RKO (cell line): Measurements from ENCODE around the gene TSC2.
"Not testable (repeated sequence)": the region's sequence is repeated elsewhere in the genome, so short reads cannot be mapped to it uniquely, and the experiment has no call there.

Experiments used
- DNase-seq: peaks from one replicate; pipeline ENCODE4 v3.0.0-alpha.2; 2016; ENCODE audit warnings: low spot score

The TSC2 gene

GRCh38 chr16:2106211-2106610 lies 58.4 kb downstream of the TSC2 start:
- not testable (repeated sequence) for DNase-seq

DNA sequence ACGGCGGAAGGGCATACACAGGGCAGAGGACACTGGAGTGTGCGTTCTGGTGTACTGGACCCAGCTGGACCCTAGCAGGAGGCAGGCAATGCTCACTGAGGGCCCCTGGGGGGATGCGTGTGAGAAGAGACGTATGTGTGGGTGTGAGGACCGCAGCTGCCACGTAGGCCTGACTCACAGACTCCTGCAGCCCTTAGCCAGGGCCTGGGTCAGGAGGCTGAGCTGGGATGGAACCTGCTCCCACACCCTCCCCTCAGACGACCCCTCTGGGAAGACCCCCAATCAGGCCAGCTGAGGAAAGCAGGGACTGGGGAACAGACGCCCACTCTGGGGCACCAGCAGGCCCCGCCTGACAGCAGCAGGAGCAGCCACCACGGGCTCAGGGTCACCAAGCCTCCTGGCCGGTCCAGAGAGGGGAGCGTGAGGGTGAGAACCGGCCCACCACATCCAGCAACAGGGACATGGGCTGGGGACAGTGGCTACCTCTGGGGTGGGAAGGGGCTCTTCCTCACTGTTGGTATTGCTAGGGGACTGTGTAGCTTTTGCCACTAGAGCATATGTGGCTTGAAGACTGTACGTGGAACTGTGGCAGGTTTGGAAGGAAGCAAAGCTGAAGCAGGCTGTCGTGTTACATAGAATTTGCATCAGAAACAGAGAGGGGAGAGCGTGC lies 59.5 kb downstream of the TSC2 start:
- DNase-seq, result peak; percentile 38

GRCh38 chr16:2107791-2108125 lies 60.0 kb downstream of the TSC2 start:
- not testable (repeated sequence) for DNase-seq

GRCh38 chr16:2108446-2109270 lies 60.9 kb downstream of the TSC2 start:
- not testable (repeated sequence) for DNase-seq

DNA sequence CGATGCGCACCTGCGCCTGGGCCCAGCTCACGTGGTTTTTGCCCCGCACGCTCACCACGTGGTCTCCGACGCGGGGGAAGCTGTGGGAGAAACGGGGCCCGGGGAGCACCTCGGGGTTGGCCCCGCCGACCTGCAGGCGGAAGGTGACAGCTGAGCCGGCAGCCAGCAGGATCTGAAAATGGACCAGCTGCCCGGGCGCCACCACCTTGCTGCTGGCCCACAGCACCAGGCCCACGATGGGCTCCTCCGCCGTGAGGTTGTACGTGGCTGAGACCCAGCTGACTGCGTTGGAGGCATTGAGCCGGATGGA lies 61.4 kb downstream of the TSC2 start:
- DNase-seq, result not testable (repeated sequence)

DNA sequence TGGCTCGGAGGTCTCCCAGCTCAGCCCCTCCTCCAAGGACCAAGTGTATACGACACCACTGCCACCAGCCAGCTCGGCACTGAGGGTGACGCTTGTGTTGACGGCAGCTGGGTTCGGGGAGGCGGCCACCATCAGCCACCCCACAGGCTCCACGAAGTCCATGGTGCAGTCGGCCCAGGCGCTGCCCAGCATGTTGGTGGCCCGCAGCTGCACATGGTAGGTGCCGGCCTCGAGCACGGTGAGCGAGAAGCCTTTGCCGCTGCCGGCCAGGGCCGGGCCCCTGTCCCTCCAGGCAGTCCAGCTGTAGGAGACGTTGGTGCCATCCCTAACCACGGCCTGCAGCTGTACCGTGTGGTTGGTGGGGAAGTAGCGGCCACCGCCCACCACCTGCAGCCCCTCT lies 62.1 kb downstream of the TSC2 start:
- DNase-seq, result not testable (repeated sequence)

GRCh38 chr16:2110332-2111008 lies 62.7 kb downstream of the TSC2 start:
- not testable (repeated sequence) for DNase-seq

GRCh38 chr16:2111009-2111353 lies 63.2 kb downstream of the TSC2 start:
- DNase-seq, result not testable (repeated sequence)

DNA sequence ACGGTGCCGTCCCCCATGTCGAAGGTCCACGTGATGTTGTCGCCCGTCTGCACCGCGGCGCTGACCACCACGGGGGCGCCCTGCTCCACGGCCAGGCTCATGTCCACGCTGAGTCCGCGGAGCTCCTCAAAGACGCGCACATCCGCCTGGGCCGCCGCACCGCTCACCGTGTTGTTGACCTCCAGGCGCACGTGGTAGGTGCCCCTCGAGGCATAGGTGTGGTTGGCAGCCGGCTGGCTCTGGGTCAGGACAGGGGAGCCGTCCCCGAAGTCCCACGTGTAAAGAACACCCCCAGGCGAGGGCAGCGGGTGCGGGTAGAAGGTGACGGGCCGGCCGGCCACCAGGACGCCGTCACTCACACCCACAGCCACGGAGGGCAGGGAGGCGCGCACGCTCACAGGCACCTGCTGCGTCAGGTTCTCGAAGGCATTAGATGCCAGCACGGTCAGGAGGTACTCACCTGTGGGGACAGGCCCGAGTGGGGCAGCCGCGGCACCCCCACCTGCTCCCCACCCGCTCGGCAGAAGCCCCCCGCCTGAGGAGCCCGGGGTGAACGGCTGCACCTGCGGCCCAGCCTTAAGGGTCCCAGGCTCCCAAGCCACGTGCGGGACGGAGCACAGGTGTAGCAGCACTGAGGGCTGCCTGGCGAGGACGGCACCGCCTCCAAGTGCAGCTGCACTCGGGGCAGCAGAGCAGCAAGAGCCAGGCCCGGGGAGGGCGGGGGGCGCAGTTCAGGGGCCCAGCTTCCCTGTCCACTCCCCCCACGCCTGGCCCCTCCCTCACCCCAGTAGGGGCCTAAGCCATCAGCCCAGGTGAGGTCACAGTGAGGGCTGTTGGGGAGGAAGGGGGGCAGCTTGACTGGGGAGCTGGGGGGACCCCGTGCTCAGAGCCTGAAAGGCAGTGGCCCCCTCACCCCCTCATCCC lies 63.9 kb downstream of the TSC2 start:
- DNase-seq, result not testable (repeated sequence)

DNA sequence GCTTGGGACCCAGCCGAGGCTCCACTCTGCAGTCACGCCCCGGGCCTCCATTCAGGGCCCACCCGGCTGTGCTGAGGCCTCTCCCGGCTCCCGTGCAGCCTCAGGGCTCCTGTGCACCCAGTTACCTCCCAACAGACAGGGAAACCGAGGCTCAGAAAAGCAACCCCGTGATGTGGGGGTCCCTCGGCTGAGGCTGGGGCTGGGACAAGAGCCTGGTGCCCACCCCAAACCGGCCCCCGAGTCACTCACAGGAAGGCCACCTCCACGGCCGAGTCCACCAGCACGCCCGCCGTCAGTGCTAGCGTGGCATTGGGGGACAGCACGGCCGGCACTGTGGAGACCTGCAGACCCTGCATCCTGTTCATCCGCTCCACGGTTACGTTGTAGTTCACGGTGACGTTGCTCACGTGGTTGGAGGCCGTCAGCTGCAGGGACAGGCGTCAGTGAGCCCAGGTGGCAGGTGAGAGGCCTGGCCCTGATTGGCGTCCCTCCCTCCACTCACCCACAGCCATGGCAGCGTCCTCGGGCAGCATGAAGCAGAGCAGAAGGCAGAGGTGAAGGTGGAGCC lies 64.8 kb downstream of the TSC2 start:
- not testable (repeated sequence) for DNase-seq

DNA sequence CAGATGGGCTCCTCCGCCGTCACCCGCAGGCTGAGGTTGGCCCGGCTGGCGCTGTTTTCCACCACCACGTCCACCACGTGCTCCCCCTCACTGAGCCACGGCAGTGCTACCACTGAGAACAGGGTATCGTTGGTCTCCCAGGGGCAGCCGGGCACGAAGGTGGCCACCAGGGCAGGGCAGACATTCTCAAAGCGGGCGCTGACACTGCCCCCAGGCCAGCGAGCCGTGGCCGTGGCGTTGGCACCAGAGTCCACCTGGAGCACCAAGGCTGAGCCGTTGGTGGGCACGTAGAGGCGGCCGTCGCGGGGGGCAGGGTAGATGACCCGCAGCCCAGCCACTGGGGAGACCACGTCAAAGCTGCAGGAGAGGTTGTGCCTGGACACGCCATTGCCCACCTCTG lies 66.4 kb downstream of the TSC2 start:
- DNase-seq, result not testable (repeated sequence)

DNA sequence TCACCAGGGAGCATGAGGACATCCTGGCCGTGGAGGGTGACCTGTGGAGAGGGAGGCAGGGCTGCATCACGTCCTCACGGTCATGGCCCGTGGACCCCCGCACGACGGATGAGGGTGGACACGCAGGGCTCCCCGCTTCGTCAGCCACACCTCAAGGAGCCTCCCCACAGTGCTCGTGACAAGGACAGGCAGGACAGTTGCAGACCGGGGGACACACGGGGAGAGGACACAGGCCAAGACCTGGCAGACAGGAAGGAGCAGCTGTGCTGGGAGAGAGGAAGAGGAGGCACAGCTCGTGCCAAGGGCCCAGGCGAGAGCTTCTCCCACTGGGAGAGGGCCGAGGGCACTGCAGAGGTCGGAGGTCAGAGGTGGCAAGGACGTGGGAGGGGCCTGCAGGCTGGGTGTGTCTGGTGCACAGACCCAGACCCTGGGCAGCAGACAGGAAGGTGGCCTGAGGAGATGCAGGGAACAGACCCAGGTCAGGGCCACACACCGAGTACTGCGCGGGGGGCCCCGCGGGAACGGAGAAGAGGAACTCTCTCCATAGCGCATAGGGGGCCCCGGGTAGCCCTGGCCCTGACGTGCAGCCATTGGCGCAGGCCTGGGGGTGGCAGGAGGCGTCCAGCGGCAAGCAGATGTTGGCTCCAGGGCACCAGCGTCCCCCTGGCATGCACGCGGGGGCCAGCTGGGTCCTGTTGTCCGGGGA lies 67.3 kb downstream of the TSC2 start:
- not testable (repeated sequence) for DNase-seq

- no peak for DNase-seq
Observed at GRCh38 chr16:2115591-2115973, 67.8 kb downstream of the TSC2 start.

DNA sequence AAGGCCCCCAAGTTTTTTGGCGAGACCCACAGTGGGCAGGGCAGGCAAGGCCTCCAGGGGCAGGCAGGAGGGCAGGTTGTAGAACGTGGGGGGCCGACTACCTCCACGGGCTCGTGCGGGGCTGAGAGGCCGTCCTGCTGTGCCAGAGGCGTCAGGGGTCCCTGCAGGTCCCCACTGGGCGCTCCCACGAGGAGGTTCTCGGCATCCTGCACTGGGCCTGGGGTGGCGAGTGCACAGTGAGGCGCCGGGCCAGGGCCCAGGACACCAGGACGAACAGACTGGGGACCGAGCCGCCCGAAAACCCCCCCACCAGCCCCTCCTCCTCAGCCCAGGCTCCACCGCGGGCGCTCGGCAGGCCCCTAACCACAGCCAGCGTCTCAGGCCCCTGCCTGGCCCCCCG lies 68.6 kb downstream of the TSC2 start:
- not testable (repeated sequence) for DNase-seq

GRCh38 chr16:2117341-2117740 lies 69.6 kb downstream of the TSC2 start:
- DNase-seq, result not testable (repeated sequence)

DNA sequence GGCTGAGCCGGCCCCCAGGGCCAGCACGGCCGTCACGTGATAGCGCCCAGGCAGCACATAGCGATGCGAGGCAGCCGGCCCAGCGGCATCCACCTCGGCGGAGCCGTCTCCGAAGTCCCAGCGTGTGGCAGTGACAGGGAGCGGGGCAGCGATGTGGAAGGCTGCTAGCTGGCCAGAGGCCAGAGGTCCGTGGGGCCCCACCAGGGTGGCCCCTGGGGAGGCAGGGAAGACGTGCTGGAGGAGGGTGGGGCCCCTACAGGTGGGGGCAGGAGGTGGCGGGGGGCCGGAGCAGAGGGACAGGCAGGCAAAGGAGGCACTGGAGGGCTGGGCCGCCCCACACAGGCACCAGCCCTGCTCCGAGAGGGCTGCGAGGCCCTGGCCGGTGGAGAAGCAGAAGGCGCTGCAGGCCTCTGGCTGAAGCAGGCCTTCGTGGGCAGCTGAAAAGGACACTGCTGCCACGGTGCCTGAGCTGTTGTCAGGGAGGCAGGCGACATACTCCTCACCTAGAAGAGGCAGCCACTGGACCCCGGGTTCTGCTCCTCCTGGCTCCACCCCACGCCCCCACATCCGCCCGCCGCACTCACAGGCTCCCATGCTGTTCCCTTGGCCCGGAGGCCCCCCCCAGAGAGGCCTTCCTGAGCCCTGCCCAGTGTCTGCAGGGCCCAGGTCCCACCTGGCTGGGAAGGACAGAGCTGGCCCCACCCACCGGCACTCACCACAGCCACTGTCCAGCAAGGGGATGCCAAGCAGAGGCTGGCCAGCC lies 70.4 kb downstream of the TSC2 start:
- DNase-seq, result not testable (repeated sequence)

DNA sequence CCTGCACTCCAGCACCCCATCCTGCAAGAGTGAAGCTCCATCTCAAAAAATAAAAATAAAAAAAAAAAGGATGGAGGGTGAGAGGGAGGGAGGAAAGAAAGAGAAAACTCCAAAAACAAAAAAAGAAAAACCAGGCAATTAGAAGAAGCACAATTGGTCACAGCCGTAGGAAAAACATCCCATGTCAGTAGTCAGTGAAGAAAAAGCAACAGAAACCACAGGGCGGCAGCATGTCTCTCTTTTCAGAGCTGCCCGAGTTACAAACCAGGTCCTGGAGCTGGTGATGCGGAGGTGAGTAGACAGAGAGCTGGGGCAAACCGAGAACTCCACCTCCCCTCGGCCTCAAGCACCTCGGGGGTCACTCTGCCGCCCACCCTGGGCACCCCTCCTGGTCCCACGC lies 73.5 kb downstream of the TSC2 start:
- peak; percentile 24 for DNase-seq

GRCh38 chr16:2121853-2122252 lies 74.1 kb downstream of the TSC2 start:
- DNase-seq, result no peak

- DNase-seq, result no peak
Observed at GRCh38 chr16:2122429-2122828, 74.6 kb downstream of the TSC2 start.

DNA sequence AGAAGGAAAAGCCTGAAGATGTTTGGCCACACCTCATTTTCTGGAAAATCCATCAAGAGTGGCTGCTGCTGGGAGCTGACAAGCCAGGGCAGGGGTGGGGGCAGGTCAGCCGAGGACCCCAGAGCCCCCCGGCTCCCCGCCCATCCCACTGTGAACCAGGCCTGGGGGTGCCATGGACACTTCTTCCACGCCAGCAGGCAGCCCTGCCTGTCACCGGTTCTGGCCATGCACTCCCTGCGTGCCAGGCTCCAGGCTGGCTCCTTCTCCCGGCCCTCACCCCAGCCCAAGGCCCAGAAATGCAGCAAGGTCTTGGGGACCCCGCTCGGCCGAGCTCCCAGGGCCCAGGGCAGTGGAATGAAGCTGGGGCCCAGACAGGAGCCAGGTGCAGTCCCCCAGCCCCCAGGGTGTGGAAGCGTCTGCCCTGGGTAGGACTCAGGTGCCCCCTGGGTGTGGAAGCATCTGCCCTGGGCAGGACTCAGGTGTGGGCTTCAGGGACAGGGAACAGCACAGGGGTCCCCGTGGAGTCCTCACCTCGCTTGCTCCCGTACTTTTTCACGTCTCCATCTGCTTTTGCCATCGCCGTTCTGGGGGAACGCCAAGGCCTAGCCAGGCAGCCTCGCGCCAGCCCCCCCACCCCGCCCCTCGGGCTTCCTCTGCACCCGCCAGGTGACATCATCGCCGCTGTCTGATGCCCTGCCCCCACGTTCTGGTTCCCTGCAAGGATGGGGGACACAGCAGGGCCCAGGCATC lies 75.3 kb downstream of the TSC2 start:
- DNase-seq, result not testable (repeated sequence)
